HG03196 (cell line): ENCODE results near the gene ZMIZ2.
"Not testable (repeated sequence)": the region's sequence is repeated elsewhere in the genome, so short reads cannot be mapped to it uniquely, and the experiment has no call there.

Source experiments
- ATAC-seq: cut with Tn5 transposase; IDR thresholded peaks from one replicate; pipeline ENCODE4 v1.9.1; 2021; ENCODE audit not compliant: unreplicated experiment

ZMIZ2 gene

DNA sequence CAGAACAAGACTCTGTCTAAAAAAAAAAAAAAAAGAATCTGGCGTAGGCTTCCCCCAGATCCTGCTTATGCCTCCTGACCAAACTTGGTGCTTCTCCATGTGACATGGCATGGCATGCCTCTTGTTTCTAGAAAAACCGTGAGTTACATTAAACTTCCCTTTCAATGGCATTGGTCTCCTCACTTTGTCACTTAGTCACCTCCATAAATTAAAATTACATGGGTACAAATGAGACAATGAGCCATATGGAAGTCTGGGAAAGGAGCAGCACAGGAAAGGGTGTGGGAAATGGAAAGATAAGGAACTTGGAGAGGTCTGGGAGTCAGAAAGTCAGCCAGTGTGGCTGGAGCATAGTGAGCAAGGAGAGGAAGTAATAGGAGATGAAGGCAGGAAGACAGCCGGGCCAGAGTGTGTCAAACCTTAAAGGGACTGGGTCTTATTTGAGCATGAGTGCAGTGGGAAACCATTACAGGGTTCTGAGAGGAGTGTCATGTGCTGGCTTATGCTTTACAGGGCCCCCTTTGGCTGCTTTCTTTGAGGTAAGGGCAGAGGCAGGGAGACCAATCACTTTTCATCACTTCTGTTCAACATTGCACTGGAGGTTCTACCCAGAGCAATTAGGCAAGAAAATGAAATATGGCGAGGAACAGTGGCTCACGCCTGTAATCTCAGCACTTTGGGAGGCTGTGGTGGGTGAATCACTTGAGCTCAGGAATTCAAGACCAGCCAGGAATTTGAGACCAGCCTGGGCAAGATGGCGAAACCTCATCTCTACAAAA lies 21.3 kb upstream of the ZMIZ2 start:
- ATAC-seq = no peak

DNA sequence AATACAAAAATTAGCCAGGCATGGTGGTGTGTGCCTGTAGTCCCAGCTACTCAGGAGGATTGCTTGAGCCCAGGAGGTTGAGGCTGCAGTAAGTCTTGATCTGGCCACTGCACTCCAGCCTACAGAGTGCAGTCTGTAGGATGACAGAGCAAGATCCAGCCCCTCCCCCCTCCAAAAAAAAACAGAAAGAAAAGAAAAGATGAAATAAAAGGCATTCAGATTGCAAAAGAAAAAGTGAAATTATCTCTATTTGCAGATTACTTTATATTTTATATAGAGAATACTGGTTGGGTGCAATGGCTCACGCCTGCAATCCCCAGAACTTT lies 20.7 kb upstream of the ZMIZ2 start:
- ATAC-seq = no peak

DNA sequence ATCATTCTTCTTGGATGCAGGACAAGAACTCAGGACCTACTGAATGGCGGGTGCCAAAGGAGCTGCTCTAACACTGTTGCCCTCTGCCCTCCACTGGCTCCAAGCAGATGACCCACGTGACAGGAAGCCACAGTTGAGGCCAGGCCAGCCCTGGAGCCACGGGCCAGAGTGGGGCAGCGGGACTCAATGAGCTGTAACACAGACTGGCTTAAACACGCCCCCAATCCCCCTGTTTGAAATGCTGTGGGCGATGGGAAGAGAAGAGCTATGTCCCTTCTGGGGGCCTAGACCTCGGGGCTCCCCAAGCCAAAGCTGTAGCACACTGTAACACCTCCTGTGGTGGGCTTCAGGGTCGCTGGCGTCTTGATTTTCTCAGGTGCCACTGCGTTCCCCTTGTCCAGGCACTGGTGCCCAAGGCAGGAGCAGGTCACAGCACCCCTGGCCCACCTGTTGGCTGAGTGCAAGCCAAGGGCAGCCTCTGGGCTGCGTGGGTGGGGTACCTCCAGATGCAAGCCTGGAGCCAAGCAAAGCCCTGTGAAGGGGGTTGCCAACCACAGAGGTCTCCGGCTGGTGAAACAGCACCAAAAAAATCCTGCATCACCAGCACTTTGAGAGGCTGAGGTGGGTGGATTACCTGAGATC lies 18.6 kb upstream of the ZMIZ2 start:
- ATAC-seq = no peak

DNA sequence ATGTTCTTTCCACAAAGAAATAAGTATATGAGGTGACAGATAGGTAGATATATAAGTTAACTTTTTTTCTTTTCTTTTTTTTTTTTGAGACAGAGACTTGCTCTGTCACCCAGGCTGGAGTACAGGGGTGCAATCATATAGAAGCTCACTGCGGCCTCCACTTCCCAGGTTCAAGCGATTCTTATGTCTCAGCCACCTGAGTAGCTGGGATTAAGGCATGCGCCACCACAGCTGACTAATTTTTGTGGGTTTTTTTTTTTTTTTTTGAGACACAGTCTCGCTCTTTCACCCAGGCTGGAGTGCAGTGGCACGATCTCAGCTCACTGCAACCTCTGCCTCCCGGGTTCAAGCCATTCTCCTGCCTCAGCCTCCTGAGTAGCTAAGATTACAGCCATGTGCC lies 15.7 kb upstream of the ZMIZ2 start:
- ATAC-seq = not testable (repeated sequence)

DNA sequence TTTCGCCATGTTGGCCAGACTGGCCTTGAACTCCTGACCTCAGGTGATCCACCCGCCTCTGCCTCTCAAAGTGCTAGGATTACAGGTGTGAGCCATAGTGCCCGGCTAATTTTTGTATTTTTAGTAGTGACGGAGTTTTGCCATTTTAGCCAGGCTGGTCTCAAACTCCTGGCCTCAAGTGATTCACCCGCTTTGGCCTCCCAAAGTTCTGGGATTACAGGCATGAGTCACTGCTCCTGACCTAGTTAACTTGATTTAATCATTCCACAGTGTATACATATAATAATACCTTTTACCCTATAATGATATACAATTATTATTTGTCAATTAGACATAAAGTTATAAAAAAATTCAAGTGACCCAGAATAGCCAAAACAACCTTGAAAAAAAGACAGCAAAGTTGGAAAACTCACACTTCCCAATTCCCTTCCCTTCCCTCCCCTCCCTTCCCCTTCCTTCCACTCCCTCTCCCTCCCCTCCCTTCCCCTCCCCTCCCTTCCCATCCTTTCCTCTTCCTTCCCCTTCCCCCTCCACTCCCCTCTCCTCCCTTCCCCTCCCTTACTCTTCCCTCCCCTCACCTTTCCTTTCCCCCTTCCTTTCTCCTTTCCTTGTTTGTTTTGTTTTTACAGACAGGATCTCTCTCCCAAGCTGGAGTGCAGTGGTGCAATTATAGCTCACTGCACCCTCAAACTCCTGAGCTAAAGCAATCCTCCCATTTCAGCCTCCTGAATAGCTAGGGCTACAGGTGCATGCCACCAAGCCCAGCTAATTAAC lies 14.8 kb upstream of the ZMIZ2 start:
- no peak for ATAC-seq

DNA sequence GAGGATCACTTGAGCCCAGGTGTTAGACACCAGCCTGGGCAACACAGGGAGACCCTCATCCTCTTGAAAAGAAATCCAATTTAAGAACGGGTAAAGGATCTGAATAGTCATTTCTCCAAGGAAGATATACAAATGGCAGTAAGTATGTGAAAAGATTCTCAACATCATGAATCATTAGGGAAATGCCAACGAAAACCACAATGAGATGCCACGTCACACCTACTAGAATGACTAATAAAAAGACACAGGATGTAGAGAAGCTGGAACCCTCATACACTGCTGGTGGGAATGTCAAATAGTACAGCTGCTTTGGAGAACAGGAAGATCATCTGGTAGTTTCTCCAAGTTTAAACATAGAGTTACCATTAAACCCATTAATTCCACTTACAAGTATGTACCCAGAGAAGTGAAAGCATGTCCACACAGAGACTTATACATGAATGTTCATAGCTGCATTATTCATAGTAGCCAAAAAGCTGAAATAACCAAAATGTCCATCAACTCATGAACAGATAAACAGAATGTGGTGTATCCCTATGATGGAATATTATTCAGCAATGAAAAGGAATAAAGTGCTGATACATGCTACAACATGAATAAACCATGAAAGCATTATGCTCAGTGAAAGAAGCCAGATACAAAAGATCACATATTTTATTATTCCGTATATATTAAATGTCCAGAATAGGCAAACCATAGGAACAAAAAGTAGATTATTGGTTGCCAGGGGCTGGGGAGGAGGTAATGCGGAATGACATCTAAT lies 13.1 kb upstream of the ZMIZ2 start:
- ATAC-seq = peak; percentile 52

DNA sequence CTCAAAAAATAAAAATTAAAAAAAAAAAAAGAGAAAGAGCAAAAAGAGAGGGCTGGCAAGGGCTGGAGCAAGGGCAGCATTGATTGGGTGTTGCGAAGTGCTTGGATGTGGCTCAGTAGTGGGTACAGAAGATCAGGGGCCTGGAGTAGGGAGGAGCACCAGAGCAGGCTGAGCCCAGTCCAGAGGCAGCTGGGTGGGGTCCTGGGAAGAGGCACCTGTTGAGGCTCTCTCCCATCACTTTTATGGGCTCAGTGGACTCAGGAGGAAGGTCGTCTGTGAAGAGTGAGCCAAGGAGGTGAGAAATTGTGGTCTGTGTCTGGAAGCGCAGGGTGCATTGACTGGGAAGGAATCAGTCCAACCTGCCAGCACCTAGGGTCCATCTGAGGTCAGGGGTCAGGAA lies 11.8 kb upstream of the ZMIZ2 start:
- ATAC-seq = no peak

DNA sequence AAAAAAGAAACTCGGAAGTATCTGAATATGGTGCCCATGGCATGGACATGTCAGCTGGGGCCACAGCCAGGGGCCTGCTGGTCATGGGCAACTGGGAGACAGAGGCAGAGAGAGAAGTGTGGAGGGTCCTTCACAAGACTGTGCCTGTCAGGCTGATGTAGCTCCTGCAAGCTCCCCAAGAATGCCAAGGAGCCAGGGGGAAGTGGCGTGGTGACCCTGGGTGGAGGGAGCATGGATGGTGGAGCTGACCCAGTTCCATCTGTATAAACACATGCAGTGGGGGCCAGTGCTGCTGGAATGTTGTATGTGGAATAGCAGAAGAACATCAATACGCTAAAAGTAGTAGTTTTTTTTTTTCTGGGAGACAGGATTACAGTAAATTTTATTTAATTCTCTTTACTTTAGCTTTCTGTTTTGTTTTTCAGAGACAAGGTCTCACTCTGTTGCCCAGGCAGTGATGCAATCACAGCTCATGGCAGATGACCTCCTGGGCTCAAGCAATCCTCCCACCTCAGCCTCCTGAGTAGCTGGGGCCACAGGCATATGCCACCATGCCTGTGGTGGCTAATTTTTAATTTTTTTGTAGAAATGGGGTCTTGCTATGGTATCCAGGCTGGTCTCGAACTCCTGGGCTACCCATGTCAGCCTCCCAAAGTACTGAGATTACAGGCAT lies 10.5 kb upstream of the ZMIZ2 start:
- no peak for ATAC-seq

DNA sequence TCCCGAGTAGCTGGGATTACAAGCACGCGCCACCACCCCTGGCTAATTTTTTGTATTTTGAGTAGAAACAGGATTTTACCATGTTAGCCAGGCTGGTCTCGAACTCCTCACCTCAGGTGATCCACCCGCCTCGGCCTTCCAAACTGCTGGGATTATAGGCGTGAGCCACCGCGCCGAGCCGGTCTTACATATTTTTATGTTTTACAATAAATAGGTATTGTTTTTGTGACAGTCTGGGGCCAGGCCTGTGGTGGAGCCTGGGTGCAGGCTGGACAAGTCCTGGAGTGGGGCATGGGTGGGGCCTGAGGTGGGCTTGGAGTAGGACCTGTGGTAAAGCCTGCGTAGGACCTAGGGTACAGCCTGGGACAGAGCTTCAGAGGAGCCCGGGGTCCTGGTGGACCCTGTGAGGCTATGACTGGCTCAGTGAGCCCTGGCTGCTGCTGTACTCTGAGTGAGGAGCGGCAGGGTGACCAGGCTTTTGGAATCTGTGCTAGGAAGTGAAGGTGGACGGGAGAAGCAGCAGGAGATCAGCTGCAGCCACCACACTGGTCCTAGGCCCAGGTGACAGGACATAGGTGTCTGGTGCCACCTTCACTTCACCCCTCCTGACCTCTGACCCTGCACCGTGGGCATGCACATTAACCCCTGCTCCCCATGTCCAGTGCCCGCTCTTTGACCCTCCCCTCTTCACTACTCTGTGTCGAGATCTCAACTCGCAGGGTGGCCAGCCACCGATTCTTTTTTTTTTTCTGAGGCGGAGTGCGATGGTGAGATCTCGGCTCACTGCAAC lies 9.6 kb upstream of the ZMIZ2 start:
- no peak for ATAC-seq

DNA sequence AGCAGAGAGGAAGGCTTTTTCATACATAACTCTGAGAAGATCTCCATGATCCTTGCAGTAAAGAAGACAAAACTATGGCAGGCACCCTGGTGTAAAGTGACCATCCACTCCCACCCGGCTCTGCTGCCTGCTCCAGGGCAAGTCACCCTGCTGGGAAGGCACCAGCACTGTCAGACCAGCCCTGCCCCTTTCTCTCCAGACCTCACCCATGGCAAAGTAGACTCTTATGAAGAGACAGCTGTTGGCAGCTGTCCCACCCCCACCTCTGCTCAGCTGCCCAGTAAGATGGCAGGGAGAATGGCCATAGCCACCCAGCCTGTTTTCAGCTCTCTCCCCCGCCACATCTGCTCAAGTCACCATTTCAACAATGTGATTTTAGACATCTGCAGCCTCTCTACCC lies 8.6 kb upstream of the ZMIZ2 start:
- no peak for ATAC-seq

DNA sequence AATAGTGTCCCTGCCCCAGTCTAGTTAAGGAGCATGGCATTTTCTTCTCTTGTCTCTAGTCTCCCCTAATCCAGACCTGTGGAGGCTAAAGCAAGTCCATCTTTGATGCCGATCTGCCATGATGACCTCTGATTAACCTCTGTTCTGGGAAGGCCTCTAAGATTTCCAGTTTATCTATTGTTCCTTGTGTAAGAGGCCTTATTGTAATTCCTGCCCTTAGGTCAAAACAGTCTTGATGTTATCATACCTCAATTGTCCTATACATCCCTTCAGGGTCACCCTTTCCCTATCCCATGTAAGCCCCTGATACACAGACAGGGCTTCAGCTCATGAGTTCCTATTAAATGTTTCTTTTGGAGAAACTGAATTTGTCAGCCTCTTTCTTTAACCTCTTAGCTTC lies 4.9 kb upstream of the ZMIZ2 start:
- ATAC-seq = no peak

DNA sequence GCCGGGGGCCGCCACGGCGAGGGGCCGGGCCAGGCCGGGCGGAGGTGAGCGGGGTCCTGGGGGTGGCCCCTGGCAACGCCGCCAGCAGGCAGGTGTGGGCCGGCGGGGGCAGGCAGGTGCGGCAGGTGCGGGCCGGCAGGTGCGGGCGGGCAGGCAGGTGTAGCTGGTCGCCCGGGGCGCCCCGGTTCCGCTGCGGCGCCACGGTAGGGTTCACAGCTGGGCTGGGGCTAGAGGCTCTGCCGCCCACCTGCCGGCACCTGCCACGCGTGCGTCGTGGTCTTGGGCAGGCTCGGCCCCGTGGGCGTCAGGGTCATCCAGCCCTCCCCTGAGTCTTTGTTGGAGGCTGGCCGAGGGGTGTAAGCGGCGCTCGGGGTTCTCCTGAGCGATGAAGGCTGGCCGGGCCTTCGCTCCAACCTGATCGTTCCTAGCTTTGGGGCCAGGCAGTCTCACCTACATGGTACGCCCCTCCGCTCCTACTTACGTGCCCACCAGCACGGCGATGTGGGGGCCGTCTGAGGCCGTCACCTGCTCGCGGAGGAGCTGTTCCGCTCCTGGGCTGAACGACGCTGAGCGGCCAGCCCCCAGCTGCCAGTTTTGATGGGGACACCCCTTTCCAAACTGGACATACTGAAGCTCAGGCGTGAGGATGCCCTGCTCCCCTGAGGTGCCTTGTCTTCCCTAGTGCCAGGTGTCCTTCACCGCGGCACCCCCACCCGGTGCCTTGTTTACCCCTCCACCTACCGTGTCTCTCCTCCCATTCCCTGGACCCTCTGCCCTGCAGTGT lies 493 bp downstream of the ZMIZ2 start:
- peak; percentile 14 for ATAC-seq

DNA sequence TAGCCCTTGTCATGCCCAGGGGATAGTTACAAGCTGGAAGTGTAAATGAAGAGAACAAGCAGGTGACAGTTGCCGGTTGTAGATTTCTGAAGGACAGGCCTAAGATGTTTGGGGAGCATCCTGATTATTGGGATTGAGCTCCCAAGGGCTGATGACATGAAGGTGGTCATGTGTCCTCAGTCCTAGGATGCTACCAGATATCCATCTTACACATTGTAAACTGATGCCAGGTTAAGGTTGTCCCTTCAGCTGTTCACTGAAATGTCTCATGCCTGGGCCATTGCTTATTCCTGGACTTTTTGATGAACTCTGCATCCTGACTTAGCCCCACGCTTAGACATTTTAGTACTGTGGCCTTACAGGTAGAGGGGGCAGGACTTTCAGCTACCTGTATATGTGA lies 1.3 kb downstream of the ZMIZ2 start:
- ATAC-seq = no peak

DNA sequence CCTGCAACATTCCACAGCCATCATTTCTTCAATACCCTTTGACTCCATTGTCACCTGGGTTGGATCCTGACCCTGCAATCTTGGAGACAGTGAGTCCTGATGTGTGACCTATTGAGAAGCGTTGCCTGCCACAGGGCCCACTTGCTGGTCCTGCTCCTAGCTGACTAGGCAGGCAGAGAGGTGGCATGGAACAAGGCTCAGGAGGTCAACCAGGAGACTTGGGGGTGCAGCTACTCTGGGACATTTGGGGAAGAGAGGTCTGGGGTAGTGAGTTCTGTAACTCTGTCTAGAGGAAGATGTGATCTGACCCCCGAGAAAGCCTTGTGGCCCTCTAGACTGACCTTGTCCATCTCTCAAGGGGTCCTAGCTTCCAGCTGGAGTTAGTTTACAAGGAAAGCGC lies 1.8 kb downstream of the ZMIZ2 start:
- ATAC-seq = no peak

DNA sequence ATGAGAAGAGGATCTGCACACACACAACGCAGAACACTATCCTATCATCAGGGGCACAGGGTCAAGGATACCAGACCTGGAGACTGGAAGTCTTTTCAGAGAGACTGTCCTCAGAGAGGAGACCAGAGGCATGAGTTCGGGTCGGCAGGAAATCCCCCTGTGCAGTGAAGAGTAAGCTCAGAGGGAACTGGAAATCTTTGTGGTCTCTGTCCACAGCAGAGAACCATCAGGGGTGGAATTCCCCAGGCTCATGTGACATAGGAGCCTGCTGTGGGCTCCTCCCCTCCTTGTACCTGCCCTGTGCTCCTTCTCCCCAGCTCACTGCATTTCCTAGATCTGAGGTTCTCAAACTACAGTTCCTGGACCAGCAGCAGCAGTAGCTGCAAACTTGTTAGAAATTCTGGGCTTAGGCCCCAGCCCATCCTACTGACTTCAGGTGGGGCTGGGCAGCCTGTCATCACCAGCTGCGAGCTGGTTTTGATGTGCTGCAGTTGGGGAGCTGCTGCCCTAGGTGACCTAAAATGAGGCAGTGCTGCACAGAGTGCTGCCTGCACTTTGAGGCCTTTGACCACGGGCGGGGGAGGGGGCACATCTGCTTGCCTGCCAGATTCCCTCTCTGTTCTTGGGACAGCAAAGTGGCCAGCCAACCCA lies 2.4 kb downstream of the ZMIZ2 start:
- ATAC-seq = peak; percentile 60

DNA sequence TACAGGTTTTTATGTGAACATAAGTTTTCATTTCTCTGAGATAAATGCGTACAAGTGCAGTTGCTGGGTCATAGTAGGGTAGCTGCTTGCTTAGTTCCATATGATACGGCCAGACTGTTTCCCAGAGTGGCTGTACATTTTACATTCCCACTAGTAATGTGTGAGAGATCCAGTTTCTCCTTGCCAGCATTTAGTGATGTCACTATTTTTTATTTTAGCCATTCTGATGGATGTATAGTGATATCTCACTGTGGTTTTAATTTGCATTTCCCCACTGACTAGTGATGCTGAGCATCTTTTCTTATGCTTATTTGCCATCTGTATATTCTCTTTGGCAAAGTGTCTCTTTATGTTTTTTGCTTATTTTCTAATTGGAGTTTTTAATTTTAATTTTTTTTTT lies 4.2 kb downstream of the ZMIZ2 start:
- ATAC-seq = no peak

DNA sequence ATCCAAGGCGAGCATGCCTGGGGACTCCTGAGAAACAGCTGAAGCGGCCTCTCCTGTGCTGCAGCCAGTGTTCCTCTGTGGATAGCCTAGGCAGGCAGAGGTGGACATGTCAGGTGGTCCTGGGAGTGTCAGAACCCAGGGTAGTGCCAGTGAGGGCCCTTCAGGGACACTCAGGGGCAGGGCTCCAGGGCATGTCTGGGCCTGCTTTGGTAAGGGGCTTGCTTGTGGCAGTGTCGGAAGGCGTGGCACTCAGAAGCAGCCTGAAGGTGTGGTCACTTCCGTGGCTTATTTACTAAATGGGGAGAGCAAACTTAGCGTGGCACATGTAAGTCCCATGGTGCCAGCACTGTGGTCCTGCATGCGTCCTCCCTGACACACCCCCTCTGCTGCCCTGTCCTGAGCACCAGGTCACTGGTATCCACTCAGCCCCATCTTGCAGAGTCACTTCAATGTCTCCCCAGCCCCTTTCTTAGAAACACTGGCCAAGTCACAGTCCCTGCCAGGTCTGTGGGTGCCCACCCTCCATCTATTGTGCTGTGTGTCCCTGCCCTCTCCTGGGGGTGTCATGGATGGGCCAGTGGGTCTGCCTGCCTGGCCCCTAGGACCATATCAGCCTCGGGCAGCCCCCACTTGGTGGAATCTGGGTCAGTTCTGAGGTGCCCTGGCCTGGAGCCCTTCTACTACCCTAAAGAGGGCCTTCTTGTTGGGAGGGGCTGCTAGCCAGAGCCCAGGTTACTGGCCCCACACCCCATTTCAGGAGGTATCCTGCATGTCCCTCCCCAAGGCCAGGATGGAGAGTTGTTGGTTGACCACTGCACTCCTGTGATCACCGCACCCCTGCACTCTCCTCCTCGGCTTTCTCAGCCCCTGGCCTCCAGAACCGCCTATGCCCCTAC lies 6.4 kb downstream of the ZMIZ2 start:
- ATAC-seq = no peak
